ENCODE results near the gene EVL.

- no peak for TF ChIP-seq POLR2A (IDR thresholded peaks at IDR 0.05; ENCODE audit: low read length)
- TF ChIP-seq GATA1 (IDR thresholded peaks at IDR 0.05; ENCODE audit: low read depth, low read length): no peak
These were observed 100.7 kb downstream of the EVL start for GRCh38 chr14:100165831-100166440.
